Stimulated activated CD8-positive, alpha-beta memory T cell treated with anti-CD3 and anti-CD28 coated beads, Interleukin-7, amount 100 ng/mL, for 48 hours (primary cell): ENCODE measurements around the gene PDRG1.
"Not testable (repeated sequence)": the region's sequence is repeated elsewhere in the genome, so short reads cannot be mapped to it uniquely, and the experiment has no call there.

Source experiments
- DNase-seq, 2 donors: peaks; one replicate each; pipeline ENCODE4 v3.0.0-alpha.2; 2020; ENCODE audit warnings: low read depth in 1 of 2; ENCODE audit errors: extremely low read depth in 1 of 2

Gene PDRG1

DNA sequence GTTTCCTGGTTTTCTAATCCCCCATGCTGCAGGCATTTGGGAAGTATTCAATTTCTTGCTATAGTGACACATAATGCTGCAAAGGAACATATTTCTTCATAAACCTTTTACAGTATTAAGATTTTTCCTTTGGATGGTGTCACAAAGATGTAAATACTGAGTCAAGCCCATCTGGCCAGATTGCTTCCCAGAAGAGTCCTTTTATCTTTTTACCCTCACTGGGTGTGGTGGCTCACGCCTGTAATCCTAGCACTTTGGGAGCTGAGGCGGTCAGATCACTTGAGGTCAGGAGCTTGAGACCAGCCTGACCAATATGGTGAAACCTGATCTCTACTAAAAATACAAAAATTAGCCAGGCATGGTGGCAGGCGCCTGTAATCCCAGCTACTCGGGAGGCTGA is 22.2 kb downstream of the PDRG1 start:
- not testable (repeated sequence) for DNase-seq

DNA sequence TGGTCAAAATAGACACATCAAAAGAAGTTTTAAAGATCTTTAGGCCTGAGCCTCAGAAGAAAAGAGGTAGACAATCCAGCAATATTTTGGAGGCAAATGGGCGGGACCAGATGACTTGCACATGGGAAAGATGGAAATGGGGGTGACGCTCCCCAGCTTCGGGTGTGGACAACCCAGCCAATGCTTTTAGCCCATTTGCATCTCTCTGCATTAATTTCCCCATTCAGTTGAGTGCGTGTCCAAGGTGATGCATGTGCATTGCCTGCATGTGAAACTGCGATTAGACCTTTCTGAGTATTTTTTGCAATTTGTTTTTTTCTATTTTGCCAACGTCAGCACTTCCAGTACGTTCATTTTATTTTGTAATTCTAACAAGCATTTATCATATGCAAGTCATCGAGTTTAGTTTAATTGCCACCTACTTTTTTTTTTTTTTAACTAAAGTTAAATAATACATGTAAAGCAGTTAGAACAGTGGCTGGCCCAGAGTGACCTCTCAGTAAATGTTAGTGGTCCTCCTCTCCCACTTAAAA is 24.2 kb downstream of the PDRG1 start:
- DNase-seq: no peak

DNA sequence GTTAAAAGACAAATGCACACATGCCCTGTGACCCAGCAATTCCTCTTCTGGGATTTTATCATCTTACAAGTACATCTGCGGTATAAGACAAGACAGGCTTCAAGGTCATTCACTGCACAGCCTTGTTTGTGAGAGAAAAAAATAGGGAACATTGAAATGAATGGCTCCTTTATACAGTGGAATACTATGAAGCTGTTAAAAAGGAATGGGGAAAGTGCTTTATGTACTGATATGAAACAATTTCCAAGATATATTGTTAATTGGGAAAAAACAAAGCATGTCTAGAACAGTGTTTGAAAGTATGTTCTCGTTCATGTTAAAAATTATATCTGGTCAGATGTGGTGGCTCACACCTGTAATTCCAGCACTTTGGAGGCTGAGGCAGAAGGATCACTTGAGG is 25.4 kb downstream of the PDRG1 start:
- DNase-seq: no peak

DNA sequence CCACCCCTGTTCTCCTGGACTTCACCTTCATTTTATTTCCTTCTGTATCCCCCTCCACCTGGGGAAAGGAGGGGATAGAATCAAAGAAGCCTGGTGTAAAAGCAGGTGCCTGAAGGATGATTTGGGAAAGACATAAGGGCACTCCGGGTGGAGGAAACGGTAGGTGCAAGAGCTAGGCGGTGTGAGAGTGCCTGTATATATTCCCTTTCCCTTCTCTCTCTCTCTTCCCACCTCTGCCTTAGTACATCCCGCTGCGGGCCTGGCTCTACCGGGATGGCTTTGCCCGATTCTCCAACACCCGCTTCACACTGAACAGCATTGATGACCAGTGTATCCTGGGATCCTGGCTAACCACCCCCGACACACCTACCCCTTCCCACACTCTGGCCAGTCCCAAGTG is 26.2 kb downstream of the PDRG1 start:
- no peak for DNase-seq

DNA sequence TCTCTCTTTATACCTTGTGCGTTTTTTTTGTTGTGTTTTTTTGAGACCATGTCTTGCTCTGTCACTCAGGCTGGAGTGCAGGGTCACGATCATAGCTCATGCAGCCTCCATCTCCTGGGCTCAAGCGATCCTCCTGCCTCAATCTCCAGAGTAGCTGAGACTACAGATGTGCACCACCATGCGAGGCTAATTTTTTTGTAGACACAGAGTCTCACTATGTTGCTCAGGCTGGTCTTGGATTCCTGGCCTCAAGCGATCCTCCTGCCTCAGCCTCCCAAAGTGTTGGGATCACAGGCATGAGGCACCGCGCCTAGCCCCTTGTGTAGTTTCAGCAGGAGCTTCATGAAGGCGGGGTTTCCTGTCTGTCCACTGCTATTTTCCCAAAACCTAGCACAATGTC is 27.3 kb downstream of the PDRG1 start:
- DNase-seq: no peak

DNA sequence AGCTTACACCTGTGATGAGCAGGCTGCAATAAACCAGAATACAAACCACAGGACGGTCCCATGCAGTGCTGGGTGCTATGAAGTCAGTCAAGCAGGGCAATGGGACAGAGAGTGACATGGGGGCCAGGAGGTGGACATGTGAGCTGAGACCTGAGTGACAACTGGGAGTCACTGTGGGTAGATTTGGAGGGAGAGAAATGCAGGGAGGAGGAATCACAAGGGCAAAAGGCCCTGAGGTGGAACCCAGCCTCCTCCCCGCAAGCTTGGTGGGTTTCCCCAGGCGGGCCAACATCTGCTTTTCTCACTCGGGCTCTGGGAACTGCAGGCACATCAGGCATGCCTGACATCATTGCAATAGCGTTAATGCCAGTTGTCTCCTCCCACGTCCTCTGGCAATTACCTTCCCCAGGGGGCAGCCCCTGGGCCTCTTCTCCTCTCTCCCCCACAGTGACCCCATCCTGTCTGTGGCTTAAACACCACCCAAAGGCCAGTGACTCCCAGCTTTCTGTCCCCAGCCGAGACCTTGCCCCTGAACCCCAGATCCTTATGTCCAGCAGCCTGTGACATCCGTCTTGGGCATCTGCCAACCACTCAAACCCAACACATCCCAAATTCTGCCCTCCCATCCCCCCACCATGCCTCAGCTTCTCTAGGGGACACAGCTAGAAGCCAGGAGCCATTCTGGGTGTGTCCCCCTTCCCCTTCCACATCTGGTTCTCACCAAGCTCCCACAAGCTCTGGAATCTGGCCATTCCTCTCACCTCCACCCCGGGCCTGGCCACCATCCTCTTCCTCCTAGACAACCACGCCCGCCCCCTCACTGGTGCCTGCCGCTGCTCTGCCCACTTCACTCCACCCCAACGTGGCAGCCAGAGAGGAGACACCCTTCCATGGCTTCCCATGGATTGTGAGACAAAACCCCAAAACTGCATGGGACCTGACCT is 28.2 kb downstream of the PDRG1 start:
- DNase-seq: no peak

DNA sequence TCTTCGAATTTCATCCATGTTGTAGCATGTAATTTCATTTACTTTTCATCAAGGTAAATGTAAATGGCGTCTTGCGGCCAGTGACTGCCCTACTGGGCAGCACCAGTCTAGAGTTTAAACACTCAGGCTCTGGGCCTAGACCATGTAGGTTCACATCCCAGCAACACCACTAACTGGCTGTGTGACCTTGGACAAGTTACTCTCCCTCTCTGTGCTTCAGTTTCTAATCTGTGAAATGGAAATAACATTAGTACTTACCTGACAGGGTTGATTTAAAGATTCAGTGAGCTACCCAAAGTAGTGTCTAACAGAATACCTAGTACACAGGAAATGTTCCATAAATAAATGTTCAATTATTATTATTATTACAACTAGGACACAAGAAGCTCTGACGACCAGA is 29.3 kb downstream of the PDRG1 start:
- DNase-seq: no peak

DNA sequence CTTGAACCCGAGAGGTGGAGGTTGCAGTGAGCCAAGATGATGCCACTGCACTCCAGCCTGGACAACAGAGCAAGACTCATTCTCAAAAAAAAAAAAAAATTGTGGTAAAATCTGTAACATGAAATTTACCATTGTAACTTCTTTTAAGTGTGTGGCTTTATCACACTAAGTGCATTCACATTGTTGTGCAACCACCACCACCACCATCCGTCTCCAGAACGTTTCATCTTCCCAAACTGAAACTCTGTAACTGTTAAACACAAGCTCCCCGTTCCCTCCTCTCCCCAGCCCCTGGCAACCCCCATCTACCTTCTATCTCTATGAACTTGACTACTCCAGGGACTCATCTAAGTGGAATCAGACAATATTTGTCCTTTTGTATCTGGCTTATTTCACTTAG is 29.7 kb downstream of the PDRG1 start:
- no peak for DNase-seq

DNA sequence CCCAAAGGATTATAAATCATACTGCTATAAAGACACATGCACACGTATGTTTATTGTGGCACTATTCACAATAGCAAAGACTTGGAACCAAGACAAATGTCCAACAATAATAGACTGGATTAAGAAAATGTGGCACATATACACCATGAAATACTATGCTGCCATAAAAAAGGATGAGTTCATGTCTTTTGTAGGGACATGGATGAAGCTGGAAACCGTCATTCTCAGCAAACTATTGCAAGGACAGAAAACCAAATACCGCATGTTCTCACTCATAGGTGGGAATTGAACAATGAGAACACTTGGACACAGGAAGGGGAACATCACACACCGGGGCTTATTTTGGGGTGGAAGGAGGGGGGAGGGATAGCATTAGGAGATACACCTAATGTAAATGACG is 30.4 kb downstream of the PDRG1 start:
- DNase-seq: not testable (repeated sequence)

DNA sequence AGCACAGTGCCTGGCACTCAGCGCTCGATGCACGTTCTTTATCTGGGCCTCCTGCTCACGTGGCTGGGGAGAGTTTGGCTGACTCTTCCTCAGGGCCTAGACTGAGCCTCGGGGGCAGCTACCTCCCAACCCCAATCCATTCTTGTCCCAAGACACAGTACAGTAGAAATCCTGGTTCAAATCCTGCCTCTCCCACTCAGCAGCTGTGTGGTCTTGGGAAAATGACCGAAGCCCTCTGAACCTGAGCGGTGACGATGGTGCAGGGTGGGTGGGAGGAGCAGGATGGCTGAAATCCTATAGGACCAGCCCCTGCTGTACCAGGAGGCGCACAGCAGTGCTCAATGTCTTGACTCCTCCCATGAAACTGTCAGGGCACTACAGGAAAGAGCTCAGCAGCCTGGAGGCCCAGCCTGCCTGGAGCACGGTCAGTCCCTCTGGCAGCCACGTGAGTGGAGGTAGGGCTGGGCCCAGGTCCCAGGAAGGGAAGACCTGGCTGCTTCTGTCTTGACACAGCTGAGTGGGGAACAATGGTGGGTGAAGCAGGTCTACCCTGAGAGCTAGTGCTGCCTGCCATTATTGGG is 31.5 kb downstream of the PDRG1 start:
- no peak for DNase-seq

DNA sequence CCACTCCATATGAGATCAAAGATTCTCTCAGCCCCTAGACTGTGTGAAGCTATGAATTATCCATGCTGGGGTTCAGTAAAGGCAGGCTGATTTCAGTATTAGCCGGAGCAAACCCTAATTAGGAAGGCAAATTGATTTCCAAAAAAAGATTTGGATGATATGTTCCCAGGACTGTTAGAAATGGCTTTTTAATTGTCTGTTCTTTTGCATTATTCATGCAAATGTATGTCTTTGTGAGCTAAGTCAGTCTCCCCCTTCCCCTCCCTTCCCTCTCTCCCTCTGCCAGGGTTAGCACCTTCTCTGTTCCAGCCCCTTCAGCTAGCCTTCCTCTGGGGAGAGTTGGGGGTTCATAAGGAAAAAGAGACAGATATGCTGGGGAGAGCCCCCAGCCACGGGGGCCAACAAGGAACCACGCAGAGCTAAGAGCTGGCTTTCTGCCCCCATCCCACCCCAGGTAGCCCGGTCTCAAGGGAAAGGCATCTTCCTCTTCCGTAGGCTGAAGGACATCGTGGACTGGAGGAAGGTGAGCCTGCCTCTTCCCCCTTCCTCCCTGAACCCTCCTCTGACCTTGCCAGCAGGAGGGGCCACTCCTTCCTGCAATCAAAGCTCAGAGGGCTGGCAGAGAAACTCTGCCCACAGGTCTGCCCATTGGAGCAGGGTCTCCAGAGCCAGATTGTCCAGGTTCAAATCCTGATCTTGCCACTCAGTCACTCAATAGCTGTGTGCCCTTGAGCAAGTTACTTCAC is 32.3 kb downstream of the PDRG1 start:
- DNase-seq: no peak

DNA sequence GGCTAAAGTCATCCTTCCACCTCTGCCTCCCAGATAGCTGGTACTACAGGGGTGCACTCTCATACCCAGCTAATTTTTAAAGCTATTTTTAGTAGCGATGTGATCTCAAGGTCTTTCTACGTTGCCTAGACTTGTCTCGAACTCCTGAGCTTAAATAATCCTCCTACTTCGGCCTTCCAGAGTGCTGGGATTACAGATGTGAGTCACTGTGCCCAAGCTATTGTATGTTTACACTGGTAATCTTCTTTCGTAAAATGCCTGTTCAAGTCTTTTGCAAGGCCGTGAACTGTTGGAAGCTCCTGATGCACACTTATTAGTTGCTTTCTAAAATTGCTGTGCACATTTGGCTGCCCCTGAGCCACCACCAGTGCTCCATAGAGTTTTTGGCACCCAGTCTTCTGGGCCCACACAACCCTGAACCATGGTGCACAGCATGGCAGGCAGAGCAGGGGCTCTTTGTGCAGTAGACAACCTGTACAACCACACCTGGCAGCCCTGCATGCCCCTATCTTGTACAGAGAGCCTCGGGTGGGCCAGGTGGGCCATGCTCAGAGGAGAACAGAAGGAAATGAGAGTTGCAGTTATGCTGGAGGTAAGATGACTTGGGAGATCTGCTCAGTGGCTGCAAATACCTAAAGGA is 33.3 kb downstream of the PDRG1 start:
- DNase-seq: no peak

DNA sequence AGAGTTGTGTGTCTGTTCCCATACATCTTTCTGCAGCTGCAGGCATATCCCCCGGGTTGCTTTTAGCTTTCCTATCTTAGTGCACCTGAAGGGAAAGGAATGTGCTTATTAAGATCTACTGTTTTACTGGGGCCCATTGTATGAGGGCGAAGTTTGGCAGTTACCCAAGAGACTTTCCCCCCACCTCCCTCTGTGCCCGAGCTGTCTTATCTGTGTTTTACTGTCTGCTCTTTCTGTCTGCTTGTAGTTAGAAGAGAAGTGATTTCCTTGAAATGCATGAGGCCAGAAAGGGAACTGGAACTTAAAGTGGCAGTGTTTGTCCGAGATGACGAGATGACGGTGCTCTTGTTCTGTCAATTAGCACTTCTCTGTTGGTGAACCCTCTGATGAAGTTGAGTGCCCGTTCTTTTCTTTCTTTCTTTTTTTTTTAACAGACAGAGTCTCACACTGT is 33.9 kb downstream of the PDRG1 start:
- DNase-seq: not testable (repeated sequence)

DNA sequence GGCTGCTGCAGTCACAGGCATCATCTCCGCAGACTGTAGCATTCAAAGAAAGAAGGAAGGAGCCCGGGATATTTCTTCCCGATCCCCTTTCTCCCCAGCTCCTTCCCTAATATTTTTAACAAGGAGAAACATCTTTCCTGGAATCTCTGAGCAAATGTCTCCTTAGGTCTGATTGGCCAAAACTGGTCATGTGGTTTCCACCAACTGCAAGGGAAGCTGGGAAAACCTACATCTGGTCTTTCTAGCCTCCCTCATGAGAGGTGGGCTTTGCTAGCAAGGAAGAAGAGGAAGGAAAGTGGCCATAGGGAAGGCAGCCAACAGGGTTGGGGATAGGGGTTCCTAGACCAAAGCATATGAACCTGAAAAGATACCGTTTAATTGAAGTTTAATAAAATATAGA is 35.1 kb downstream of the PDRG1 start:
- DNase-seq: no peak

DNA sequence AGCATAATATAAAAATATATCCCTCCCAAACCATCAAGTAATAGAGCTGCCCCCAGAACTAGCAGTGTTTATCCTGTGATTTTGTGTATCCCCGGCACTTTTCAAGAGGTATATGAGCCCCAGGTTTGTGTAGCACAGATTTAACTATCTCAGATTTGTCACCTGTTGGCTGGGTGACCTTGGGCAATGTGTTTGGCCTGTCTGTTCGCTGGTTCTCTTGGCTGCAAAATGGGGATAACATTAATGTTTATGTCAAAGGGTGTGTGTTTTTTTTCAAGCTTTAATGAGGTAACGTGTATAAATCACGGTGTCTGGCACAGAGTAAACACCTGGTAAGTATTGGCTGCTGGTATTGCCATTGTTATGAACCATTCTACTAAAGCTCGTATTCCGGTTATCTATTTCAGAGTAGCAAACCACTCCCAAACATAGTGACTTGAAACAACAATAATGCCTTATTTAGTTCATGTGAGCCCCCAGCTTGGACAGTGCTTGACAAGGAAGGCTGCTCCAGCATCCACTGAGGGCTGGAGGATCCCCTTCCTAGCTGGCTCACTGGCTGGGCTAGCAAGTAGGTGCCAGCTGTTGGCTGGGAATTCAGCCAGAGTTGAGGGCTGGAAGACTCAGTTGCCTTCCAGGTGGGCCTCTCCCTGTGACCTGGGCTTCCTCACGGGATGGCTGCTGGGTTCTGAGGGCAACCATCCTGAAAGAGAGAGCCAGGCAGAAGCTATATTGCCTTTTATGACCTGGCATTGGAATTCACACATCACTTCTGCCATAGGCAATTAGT is 36.2 kb downstream of the PDRG1 start:
- no peak for DNase-seq

DNA sequence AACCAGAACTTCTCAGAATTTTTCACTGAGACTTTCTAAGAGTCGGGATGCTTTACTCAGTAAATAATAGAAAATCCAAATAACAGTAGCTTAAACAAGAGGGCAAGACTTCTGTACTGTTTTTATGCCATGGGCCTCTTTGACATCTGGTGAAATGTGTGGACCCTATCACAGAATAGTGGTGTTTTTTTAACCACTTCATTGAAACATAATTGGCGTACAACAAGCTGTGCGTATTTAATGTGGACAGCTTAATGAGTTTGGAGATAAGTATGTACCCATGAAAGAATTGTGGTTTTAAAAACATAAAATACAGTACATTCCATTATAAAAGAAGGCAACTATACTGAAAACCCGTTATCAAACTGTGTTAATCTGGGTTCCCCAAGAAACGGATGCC is 37.7 kb downstream of the PDRG1 start:
- no peak for DNase-seq

DNA sequence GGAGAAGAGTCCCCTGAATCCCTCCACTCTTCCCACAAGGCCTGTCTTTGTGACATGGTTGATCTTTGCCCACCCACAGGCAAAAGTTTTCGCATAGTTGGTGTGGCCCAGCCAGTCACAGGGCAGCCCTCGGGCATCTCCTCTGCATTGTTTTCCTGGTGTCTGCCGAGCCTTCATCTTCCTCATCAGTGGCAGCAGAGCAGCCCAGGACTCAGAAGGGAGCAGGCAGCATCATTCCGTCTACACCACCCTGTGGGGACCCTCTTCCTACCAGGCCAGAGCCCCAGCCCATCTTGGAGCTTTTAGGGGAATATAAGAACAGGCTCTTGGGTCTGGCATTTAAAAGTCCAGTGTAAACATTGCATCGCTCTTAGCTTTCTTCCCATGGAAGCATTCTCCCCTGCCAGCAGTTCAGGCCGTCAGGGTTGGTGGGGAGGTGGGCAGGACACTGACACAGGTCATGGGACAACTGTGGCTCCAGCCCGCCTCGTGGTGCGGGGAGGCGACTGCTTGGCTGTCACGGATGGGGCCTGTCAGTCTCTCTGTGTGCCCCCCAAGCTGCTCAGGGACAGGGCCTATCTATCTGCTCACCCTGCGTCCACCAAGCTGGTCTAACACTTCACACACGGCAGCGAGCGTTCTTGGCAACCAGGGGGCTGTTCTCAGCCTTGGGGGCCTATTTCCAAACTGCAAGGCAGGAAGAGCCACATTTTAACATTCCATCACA is 38.3 kb downstream of the PDRG1 start:
- DNase-seq: no peak

DNA sequence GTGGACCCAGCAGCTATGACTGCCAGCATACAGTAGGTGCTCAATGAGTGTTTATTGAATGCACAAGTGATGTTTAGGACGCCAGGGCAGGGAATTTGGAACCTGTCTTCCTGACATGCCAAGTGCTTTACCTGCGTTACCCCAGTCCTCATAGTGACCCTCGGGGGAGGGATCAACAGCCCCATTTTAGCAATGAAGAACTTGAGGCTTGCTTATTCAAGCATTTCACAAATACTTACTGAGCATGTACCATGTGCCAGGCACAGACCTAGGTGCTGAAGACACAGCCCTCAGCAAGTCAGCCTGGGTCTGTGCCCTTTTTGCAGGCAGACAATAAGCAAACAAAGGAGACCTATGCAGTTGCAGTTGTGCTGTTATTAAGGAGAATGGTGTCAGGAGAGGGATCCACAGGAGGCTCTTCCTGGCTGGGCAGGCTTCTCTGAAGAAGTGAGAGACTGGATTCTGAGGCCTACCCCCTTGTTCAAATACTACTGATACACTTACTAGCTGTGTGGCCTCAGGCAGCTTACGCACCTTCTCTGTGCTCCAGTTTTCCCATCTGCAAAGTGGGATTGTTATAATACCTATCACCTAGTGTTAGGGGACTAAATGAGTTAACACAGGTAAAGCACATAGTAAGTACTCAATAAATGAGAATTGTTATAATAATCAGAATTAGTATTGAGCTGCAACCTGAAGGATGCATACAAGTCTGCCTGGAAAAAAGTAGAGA is 41.6 kb downstream of the PDRG1 start:
- no peak for DNase-seq
